A673 (cell line): ENCODE measurements around the gene PTPN20.

ENCODE experiments used
- EZH2 ChIP-seq: fragments of 200-600 bp; sonication (generic); IDR thresholded peaks from 2 replicates; pipeline ENCODE4 v1.6.1; 2017; ENCODE audit warnings: borderline replicate concordance, low read depth, mild to moderate bottlenecking, mixed read lengths, antibody characterized with exemption, low read length; ENCODE audit not compliant: poor library complexity, severe bottlenecking
- TF ChIP-seq, protein P1 (sequence below): fragments of 300-800, 200-600 bp; sonication (generic); conservative IDR thresholded peaks from 2 replicates; pipeline ENCODE4 v1.5.1; 2017; ENCODE audit warnings: low read depth, mild to moderate bottlenecking, antibody characterized with exemption, low read length, moderate library complexity, mixed read lengths

DNA sequence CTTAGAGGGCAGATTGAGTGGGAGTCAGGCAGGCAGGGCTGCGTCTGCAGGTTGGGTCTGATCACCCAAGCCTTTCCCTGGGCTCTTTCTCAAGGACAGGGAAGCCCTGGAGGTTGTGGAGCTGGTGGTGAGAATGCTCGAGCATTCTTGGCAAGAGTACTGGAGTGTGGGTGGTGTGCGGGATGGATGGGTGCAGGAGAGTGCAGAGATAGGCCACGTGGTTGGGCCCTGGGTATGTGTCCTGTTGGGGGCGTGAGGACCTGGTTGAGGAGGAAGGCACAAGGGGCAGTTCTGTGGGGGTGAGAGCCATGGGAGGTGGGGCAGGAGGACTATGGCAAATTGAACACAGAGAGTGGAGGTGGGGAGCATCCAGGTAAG lies 135.9 kb downstream of the PTPN20 start:
- no peak for TF ChIP-seq EZH2
- TF ChIP-seq, protein P1, sequence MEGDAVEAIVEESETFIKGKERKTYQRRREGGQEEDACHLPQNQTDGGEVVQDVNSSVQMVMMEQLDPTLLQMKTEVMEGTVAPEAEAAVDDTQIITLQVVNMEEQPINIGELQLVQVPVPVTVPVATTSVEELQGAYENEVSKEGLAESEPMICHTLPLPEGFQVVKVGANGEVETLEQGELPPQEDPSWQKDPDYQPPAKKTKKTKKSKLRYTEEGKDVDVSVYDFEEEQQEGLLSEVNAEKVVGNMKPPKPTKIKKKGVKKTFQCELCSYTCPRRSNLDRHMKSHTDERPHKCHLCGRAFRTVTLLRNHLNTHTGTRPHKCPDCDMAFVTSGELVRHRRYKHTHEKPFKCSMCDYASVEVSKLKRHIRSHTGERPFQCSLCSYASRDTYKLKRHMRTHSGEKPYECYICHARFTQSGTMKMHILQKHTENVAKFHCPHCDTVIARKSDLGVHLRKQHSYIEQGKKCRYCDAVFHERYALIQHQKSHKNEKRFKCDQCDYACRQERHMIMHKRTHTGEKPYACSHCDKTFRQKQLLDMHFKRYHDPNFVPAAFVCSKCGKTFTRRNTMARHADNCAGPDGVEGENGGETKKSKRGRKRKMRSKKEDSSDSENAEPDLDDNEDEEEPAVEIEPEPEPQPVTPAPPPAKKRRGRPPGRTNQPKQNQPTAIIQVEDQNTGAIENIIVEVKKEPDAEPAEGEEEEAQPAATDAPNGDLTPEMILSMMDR, result no peak
